ENCODE data around the gene TGFBR2. TPM values are rescaled to one million over a fixed set of nuclear protein-coding genes. Genes with fewer than 3 reads are reported as not detected.

The TGFBR2 gene
- total RNA-seq, 1 donor from 2014 or later: 26.1 TPM

GRCh38 chr3:30607032-30607833, 832 bp downstream of the TGFBR2 start:
- Mint-ChIP-seq H3K27me3 (peaks cover 16% of the 10 kb centered on the region), H3K4me3 (peak overlapping the region; percentile 96), H3K4me1 (ENCODE audit: unreplicated experiment) (peaks cover 37% of the 10 kb centered on the region), H3K9me3 (peaks cover 6% of the 10 kb centered on the region), H3K27ac (peak overlapping the region; percentile 81), H3K36me3 (peaks cover 11% of the 10 kb centered on the region)
- no peak for TF ChIP-seq CTCF (conservative IDR thresholded peaks at IDR 0.05)
- DNase-seq (ENCODE audit: extremely low spot score, unreplicated experiment): peak; percentile 75

- H3K36me3 Mint-ChIP-seq: peaks cover 18% of the 10 kb centered on the region
- no peak overlapping the region for H3K27ac Mint-ChIP-seq
- peaks cover 51% of the 10 kb centered on the region for H3K4me1 Mint-ChIP-seq (ENCODE audit: unreplicated experiment)
- no peak for DNase-seq (ENCODE audit: extremely low spot score, unreplicated experiment)
- TF ChIP-seq CTCF (conservative IDR thresholded peaks at IDR 0.05): no peak
- H3K4me3 Mint-ChIP-seq: peak overlapping the region; percentile 80
- H3K27me3 Mint-ChIP-seq: peaks cover 16% of the 10 kb centered on the region
- H3K9me3 Mint-ChIP-seq: peaks cover 14% of the 10 kb centered on the region
Measured at GRCh38 chr3:30608598-30608947, 2.2 kb downstream of the TGFBR2 start.

- no peak for DNase-seq (ENCODE audit: extremely low spot score, unreplicated experiment)
- Mint-ChIP-seq H3K4me1 (ENCODE audit: unreplicated experiment) (peaks cover 56% of the 10 kb centered on the region), H3K4me3 (peak overlapping the region; percentile 37), H3K36me3 (peaks cover 21% of the 10 kb centered on the region), H3K27me3 (peaks cover 8% of the 10 kb centered on the region), H3K27ac (no peak overlapping the region), H3K9me3 (peaks cover 14% of the 10 kb centered on the region)
- no peak for TF ChIP-seq CTCF (conservative IDR thresholded peaks at IDR 0.05)
Measured at GRCh38 chr3:30609930-30610701, 3.7 kb downstream of the TGFBR2 start.

- Mint-ChIP-seq H3K9me3 (peaks cover 14% of the 10 kb centered on the region), H3K4me1 (ENCODE audit: unreplicated experiment) (peaks cover 49% of the 10 kb centered on the region), H3K36me3 (peaks cover 24% of the 10 kb centered on the region), H3K4me3 (peak overlapping the region; percentile 62), H3K27me3 (peaks cover 4% of the 10 kb centered on the region), H3K27ac (no peak overlapping the region)
- TF ChIP-seq CTCF (conservative IDR thresholded peaks at IDR 0.05): no peak
- DNase-seq (ENCODE audit: extremely low spot score, unreplicated experiment): no peak
Measured at GRCh38 chr3:30610702-30611368, 4.4 kb downstream of the TGFBR2 start.

GRCh38 chr3:30611613-30612436, 5.4 kb downstream of the TGFBR2 start:
- TF ChIP-seq CTCF (conservative IDR thresholded peaks at IDR 0.05): no peak
- no peak for DNase-seq (ENCODE audit: extremely low spot score, unreplicated experiment)
- H3K9me3 Mint-ChIP-seq: peaks cover 14% of the 10 kb centered on the region
- peaks cover 47% of the 10 kb centered on the region for H3K4me1 Mint-ChIP-seq (ENCODE audit: unreplicated experiment)
- no peaks in the 10 kb centered on the region for H3K27me3 Mint-ChIP-seq
- peak overlapping the region; percentile 44 for H3K4me3 Mint-ChIP-seq
- no peak overlapping the region for H3K27ac Mint-ChIP-seq
- H3K36me3 Mint-ChIP-seq: peaks cover 28% of the 10 kb centered on the region
